Stomach (tissue), 4 donors: ENCODE measurements around the gene POLE.

ENCODE experiments used
- POLR2AphosphoS5 ChIP-seq, 3 donors: sonication (generic); formaldehyde crosslinking; IDR thresholded peaks; one replicate each; pipeline ENCODE4 v1.6.1; 2016; ENCODE audit warnings: antibody characterized with exemption in 3 of 3
- TF ChIP-seq, protein P1 (sequence below), 7 experiments: fragments of 450-650 bp in 4 of 7; fragments of 200-600 bp in 3 of 7; sonication (generic) in 3 of 7; IDR thresholded peaks; one replicate each; pipeline ENCODE4 v1.5.1; 2016 to 2019; ENCODE audit warnings: antibody characterized with exemption in 7 of 7, control low read depth in 2 of 7, mild to moderate bottlenecking in 1 of 7

- TF ChIP-seq, protein P1, sequence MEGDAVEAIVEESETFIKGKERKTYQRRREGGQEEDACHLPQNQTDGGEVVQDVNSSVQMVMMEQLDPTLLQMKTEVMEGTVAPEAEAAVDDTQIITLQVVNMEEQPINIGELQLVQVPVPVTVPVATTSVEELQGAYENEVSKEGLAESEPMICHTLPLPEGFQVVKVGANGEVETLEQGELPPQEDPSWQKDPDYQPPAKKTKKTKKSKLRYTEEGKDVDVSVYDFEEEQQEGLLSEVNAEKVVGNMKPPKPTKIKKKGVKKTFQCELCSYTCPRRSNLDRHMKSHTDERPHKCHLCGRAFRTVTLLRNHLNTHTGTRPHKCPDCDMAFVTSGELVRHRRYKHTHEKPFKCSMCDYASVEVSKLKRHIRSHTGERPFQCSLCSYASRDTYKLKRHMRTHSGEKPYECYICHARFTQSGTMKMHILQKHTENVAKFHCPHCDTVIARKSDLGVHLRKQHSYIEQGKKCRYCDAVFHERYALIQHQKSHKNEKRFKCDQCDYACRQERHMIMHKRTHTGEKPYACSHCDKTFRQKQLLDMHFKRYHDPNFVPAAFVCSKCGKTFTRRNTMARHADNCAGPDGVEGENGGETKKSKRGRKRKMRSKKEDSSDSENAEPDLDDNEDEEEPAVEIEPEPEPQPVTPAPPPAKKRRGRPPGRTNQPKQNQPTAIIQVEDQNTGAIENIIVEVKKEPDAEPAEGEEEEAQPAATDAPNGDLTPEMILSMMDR (IDR thresholded peaks at IDR 0.05) = no peak
- no peak for TF ChIP-seq POLR2AphosphoS5 (IDR thresholded peaks at IDR 0.05)
Observed at GRCh38 chr12:132614029-132614428, 73.1 kb downstream of the POLE start.
